Measurements from ENCODE around the gene PROX2.
A peak's percentile ranks its signal among the peaks of the same experiment; 100 is the strongest.

PROX2 gene, protein sequence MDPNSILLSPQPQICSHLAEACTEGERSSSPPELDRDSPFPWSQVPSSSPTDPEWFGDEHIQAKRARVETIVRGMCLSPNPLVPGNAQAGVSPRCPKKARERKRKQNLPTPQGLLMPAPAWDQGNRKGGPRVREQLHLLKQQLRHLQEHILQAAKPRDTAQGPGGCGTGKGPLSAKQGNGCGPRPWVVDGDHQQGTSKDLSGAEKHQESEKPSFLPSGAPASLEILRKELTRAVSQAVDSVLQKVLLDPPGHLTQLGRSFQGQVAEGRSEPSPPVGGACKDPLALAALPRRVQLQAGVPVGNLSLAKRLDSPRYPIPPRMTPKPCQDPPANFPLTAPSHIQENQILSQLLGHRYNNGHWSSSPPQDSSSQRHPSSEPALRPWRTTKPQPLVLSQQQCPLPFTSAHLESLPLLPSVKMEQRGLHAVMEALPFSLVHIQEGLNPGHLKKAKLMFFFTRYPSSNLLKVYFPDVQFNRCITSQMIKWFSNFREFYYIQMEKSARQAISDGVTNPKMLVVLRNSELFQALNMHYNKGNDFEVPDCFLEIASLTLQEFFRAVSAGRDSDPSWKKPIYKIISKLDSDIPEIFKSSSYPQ

DNA sequence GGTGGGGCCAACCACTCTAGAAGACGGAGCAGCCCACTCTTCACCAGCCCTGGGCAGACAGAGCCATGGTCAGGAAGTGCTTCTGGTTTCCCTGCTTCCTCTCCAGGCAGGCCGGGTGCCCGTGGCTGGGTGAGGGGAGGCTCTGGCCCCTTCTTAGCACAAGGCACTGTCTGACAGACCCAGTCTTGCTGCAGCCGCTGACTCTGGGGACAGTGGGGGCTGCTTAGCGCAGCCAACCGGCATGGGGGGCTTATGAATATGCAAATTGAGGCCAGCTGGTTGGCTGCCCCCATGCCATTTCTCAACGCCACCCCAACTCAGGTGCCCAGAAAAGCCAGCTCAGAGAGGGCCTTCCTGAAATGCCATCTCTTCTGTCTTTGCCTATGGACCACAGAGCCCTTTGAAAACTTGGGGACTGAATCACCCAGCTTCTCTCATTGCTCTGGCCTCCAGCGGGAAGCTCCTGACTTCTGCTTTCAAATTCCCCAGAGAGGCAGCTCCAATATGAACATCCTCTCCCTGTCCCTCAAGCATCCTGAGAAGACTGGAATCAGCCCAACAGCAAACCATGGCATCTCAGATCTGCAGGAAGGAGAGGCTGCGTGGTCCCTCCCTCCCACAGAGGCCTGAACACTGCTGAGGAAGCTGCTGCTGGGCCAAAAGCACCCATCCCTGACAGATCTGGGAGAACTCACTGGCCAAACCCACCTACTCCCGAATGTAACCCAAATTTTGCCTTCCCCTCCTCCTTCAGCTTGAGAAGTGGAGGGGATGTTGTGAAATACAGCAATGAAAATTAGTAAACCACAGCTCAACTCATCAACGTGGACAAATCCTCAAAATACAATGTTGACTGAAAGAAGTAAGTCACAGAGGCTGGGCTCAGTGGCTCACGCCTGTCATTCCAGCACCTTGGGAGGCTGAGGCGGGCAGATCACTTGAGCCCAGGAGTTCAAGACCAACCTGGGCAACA, at the start of gene PROX2:
TSS of gene PROX2 (minus strand) at position 205 of the 973 bp plus-strand sequence. CDS start 12,311 bp downstream, outside the sequence.
- no peak for DNase-seq (ENCODE audit: low read depth in 2 of 2, low spot score in 1 of 2)

DNA sequence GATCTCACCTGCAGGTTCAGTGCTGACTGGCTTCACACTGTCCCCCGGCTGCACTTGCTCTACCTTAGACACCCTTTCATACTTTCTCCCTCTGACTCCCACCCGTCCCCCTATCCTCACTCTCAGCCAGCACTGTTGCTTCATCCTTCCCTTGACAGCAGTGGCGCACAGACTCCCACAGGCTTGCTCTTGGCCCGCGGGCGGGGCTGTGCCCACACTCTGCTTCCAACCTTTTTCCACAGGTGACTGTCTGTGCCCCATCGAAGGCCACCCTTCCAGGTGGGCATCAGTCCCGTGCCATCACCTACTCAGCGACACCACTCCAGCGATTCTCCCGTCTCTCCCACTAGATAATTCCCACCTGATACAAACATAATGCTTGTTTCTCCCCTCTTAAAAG, 48.1 kb upstream of the PROX2 start:
- DNase-seq (ENCODE audit: low read depth in 2 of 2, low spot score in 1 of 2): no peak

DNA sequence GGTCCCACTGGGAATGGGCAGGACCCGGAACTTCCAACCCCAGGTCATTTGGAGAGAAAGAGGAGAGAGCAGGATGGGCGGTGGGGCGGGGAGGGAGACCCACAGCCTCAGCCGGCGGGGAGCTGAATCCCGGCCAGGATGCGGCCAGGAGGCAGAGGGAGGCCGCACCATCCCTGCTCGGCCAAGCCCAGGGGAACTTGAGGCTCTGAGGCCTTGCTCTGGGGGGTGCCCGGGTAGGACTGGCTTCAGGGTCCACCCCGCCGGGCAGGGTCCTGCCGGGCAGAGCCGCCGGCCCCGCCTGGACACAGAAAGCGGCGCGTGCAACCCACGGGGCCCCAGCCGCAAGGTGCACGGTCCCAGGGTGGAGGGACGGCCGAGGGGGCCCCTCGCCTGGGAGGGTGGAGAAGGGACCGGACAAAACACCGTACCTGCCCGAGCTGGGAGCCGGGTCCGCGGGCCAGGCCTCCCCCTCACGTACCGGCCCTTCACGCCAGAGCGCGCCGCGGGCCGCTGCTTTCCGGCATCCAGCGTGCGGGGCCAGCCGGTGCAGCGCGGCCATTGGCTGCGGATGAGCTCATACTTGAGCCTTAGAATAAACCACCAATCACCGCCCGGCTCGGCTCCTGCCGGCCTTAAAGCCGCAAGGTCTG, 46.9 kb upstream of the PROX2 start, which contains the start of gene RPS6KL1:
TSS of gene RPS6KL1 (minus strand) at position 509 of the 650 bp plus-strand sequence. CDS start 1,719 bp downstream, outside the sequence.
- DNase-seq (ENCODE audit: low read depth in 2 of 2, low spot score in 1 of 2): peak; percentile 15 to 31

DNA sequence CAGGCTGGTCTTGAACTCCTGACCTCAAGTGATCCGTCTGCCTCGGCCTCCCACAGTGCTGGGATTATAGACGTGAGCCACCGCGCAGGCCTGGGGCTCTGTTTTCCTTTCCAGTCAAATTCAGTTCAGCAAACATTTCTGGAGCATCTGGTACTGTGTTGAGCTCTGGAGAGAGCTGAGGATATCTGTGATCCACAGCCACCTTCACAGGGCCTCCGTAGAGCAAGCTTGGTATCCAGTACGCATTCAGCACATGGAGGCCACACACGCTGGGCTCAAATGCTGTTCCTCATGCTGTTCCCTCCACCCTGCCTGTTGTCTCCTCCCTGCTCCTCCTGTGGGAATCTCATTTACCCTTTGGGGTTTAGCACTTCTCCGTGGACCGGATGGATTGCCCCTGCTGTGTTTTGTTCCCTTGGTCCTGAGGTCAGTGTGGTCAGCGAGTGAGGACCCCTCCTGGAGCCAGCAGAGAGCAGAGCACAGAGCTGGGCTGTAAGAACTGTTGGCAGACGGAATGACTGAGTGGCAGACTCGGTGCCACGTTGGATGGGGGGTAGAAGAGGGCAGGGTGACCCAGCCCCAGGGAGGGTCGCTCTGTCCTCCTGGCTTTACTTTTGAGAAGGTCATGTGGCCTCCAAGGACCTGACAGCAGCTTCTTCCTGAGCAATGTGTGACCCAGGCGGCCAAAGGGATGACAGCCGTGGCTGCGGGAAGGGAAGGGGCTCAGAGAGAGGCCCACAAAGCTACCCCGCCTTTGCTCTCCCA, 46.2 kb upstream of the PROX2 start:
- no peak for DNase-seq (ENCODE audit: low read depth in 2 of 2, low spot score in 1 of 2)

DNA sequence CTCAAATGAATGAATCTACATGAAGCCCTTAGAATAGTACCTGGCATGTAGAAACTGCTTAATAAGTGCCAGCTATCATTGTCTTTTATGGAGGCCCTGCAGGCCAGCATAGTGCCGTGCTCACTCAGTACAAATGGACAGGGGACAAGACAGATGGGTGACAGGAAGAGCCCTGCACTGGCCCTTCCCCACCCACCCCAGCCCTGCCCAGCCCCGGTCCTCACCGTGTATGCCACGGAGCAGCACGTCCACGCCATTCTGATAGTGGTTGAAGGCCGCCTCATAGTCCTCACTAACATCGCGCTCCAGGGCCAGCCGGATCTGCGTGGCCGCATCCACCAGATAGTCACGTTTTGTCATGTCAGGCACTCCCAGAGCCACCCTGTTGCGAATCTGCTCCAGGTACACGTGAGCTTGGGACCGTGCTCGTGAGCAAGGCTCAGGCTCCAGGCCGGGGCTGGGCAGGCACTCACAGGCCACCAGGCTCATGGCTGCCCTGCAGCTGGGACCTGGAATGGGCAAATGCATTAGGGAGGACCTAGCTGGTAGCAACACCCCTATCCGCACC, 45.2 kb upstream of the PROX2 start:
- no peak for DNase-seq (ENCODE audit: low read depth in 2 of 2, low spot score in 1 of 2)

DNA sequence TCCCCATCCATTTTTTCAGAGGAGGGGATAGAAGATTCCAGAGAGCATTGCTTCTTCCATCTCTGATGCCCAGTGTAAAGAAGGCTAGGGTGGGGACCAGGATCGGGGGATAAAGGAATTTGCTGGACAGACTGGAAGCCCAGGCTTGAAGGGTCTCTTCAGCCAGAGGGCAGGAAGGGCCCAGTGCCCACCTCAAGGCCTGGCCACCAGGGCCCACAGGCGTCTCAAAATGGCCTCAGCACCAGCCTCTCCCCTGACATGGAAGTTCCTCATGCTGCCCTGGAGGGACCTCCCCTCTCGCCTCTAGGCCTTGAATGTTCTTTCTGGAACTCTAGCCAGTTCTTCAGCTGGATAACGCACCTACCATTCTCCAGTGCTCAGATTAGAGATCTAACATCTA, 44.3 kb upstream of the PROX2 start:
- DNase-seq (ENCODE audit: low read depth in 2 of 2, low spot score in 1 of 2): no peak

DNA sequence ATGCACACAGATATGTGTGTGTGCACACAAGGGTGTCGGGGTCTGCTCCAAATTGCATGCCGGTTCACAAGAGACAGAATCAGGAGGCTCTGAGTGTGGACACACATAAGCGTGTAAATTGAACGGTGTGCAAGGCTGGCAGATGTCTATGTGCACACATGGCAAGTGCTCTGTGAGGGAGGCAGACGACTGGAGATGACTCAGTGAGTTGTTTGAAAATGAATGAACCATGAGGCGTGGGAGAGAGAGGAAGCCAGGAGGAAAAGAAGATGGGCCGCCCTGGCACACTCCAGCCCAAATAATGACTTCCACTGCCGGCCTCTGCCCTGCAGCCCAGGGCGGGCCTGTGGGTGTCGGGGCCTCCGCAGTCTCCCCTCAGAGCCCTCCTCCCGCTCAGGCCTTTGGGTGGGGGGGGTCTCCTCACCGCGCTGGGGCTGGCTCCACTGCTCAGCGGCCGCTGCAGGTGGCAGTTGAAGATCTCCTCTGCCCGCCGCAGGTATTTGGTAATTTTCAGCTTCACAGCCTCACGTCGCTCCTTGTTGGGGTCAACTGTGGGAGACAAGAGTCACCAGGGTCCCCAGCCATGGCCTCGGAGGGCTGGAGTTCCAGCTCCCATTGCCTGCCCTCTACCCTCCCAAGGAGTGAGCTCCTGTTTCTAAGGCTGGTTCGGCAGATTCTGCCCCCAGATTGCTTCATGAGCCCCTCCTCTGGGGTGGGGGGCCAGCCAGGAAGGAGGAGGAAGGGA, 43.6 kb upstream of the PROX2 start:
- DNase-seq (ENCODE audit: low read depth in 2 of 2, low spot score in 1 of 2): no peak

DNA sequence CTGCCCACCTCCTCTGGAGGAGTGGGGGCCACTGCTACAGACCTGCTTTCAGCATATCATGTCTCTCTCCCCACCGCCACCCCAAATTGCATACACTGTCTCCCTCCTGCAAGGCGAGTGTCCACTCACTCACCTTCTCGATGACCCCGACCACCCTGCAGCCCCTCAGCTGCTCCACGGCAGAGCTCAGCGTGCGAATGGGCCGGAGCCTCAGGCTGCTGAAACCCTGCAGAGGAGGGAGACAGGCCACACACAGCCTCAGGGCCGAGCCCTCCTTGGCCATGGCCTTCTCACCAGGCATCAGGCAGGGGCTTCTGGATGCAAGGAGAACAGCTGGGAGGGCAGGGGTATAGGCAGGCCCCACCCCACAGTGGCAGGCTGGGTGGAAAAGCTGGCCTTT, 42.4 kb upstream of the PROX2 start:
- DNase-seq (ENCODE audit: low read depth in 2 of 2, low spot score in 1 of 2): no peak

DNA sequence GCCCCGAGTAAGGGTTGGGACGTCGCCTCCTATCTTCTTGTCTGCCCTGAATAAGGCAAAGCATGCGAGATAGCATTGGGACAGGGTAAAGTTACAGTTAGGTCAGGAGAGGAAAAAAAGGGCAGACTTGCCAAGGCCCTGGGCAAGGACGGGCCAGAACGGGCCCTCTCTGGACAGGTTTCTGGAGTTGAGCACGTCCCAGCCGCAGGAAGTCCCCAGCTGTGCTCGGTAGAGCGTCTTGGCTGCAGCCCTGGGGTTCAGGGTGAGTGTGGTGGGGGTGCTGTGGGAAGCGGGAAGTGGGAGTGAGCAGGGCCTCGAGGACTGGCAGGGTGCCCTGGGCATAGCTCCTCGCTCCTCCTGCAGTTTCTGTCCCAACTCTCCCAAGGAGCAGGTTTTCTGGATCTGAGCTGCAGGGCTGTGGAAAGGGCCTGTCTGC, 41.7 kb upstream of the PROX2 start:
- no peak for DNase-seq (ENCODE audit: low read depth in 2 of 2, low spot score in 1 of 2)

DNA sequence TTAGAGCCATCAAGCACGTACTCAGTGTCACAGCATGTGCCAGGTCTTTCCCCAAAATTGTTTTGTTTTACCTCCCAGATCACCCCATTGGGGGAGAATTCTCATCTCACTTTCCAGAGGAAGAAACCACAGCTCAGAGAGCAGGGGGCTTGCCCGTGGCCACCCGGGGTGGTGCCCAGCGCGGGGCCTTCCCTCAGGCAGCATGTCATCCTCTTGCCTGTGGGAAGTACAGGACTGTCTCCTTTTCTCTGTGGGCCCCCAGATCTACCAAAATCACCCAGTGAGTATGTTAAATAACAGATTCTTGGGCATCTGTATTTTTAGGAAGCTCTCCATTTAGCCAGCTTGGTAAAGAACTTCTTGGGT, 41.2 kb upstream of the PROX2 start:
- DNase-seq (ENCODE audit: low read depth in 2 of 2, low spot score in 1 of 2): no peak

DNA sequence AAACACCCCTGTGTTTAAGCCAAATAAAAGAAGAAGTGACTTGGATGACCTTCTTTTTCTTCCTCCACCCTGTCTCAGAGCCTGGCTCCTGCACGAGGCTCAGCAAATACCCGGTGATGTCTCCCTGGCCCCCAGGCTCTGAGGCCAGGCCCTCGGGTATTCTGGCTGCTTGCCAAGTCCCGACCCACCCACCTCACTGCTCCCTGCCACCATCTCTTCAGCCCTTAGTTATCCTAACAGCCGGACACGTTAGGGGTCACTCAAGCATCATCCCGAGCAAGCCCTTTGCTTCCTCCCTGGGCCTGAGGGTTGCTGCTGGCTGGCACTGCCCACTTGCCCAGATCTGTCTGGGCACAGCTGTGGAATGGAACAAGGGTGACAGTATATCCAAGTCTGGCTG, 39.9 kb upstream of the PROX2 start:
- no peak for DNase-seq (ENCODE audit: low read depth in 2 of 2, low spot score in 1 of 2)

DNA sequence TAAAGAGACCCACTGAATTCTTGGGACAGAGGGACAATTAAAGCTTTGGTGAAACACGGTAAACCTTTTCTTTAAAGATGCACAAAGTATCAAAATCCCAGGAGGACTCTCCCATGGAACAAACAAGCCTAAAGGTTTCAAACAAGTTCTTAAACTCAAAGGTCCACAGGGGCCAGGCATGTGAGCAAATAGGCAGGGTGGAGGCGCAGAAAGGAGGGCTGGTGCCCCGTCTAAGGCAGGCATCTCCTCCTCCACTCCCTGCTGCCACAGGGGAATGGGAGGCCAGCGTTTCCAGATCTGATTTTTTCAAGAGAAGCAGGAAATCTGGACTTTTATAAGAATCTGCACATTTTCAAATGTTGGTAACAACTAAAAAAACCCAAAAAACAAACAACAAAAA, 39.5 kb upstream of the PROX2 start:
- DNase-seq (ENCODE audit: low read depth in 2 of 2, low spot score in 1 of 2): no peak

DNA sequence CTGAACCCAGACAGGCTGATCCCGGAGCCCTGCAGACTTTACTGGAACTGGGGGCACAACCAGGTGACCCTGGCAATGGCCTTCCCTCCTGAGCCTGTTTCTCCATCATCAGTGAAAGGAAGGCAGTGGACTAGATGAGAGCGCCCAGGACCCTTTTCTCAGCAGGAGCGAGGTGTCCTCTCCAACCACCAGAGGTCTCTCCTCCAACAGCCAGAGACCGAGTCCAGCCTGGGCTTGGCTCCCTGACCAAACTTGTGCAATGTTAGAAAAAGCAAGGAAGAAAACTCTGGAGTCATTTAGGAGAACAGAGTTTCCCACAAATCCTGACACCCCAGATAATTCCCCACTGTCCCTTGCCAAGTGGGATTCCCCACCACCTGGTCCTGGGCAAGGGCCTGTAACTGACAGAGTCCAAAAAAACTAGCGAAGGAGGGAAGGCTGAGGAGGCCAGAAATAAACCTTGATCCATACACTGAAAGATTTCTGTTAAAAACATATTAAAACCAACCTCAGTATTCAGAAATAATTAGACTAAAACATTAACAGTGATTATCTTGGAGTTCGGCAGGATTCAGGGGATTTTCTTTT, 38.1 kb upstream of the PROX2 start:
- DNase-seq (ENCODE audit: low read depth in 2 of 2, low spot score in 1 of 2): no peak

DNA sequence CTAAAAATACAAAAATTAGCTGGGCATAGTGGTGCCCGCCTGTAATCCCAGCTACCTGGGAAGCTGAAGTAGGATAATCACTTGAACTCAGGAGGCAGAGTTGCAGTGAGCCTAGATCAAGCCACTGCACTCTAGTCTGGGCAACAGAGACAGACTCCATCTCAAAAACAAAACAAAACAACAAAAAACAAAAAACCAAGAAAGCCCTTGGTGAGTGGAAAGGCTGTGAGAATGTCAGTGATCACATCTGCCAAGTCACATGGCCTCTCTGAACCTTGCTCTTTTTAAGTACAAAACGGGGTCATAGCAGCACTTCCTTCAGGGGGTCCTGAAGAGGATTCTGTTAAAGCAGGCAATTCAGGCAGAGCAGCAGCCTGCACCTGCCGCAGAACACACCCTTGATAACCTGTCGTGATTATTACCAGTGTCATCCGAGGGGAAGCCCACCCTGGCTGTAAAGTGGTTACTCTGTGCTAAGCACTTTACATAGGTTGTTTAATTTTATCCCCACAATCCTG, 37.5 kb upstream of the PROX2 start:
- no peak for DNase-seq (ENCODE audit: low read depth in 2 of 2, low spot score in 1 of 2)

DNA sequence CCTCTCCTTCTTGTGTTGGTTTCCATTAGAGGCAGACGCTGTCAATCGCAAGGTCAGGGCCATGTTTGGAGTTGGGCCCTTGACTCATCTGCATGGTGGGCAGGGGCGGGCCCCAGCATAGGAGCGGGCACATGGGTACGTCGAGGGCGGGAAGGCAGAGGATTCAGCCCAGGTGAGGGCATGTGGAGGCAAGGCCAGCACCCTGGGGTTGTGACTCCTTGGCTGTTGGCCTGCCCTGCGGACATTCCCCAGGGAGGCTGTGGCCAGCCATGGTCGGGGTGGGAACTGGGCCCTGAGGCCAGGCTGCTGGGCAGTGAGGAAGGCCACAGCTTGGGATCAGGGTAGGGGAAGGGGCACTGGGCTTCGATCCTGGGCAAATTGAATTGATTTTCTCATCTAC, 36.9 kb upstream of the PROX2 start:
- DNase-seq (ENCODE audit: low read depth in 2 of 2, low spot score in 1 of 2): no peak

DNA sequence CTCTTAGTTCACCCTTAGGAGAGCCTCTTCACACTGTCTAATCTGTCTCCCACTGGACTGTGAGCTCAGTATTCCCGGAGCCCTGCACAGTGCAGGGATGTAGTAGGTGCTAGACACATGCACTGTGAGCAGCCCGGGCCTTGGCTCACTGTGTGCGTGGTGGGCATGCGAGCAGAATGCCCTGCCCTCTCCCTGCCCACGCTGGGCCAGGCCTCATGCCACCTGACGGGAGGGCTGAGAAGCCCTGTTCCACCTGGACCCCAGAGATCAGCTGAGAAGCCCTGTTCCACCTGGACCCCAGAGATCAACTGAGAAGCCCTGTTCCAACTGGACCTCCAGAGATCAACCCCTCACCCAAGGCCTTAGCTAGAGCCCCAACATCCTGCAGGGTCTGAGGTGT, 36.2 kb upstream of the PROX2 start:
- no peak for DNase-seq (ENCODE audit: low read depth in 2 of 2, low spot score in 1 of 2)

DNA sequence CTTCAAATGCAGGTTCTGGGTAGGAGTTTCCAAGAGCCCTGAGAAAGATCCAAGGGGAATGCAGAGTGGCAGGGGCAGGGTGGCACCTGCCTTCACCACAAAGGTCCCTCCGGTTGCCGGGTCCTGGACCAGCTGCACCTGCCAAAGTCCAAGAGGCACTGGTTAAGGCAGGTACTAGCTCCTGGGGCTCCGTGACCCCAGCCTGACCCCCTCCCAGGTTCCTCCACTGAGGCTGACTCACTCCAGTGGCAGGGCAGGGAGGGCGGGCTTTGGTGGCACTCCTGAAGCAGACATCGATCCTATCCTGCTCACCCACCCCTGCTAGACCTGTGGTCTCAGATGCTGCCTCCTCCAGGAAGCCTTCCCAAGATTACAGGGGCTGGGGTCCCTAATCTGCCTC, 35.8 kb upstream of the PROX2 start:
- DNase-seq (ENCODE audit: low read depth in 2 of 2, low spot score in 1 of 2): no peak

DNA sequence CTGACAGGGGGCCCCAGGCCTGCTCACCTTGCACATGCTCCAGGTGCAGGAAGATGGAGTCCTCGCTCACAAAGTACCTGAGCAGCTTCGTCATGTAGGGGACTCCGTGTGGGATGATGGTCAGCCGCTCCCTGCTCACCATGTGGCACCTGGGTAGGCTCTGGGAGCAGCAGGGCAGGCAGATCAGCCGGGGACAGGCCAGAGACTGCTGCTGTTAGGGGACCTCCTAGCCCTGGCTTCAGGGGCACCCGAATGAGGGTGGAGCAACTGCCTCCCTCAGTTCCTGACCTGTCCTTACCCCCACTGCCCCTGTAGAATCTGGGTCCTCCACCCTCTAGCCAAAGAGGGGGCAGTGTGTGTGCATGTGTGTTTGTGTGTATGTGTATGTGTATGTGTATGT, 35.3 kb upstream of the PROX2 start:
- DNase-seq (ENCODE audit: low read depth in 2 of 2, low spot score in 1 of 2): no peak

DNA sequence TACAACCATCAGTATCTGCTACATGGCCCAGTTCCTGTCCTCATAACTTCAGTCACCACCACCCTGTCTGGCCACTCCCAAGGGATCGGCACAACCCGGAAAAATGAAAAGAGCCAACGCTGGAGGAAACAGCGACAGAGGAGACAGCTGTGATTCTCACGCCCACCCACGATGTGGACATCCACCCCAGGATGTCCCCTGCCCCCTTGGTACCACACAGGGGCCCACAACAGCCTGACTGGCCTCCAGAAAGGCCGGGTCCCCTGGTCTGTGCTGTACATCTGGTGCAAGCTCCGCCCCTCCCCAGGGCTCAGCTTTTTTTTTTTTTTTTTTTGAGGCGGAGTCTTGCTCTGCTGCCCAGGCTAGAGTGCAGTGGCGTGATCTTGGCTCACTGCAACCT, 34.6 kb upstream of the PROX2 start:
- DNase-seq (ENCODE audit: low read depth in 2 of 2, low spot score in 1 of 2): no peak
